ENCODE measurements around the gene ENC1.

Gene ENC1

GRCh38 chr5:74631081-74631953, 9.2 kb downstream of the ENC1 start:
- no peak for DNase-seq (ENCODE audit: low spot score)

- no peak for DNase-seq (ENCODE audit: low spot score)
These were observed 10.0 kb downstream of the ENC1 start for GRCh38 chr5:74630453-74631066.

- DNase-seq (ENCODE audit: low spot score), result no peak
These were observed 11.2 kb downstream of the ENC1 start for GRCh38 chr5:74629326-74629725.

- no peak for DNase-seq (ENCODE audit: low spot score)
These were observed 12.2 kb downstream of the ENC1 start for GRCh38 chr5:74628359-74628758.

GRCh38 chr5:74627646-74628279, 12.8 kb downstream of the ENC1 start:
- DNase-seq (ENCODE audit: low spot score), result no peak

GRCh38 chr5:74626386-74627222, 13.9 kb downstream of the ENC1 start:
- DNase-seq (ENCODE audit: low spot score), result no peak

- no peak for DNase-seq (ENCODE audit: low spot score)
These were observed 14.7 kb downstream of the ENC1 start for GRCh38 chr5:74625742-74626241.

GRCh38 chr5:74624931-74625505, 15.5 kb downstream of the ENC1 start:
- DNase-seq (ENCODE audit: low spot score), result no peak

- no peak for DNase-seq (ENCODE audit: low spot score)
These were observed 16.0 kb downstream of the ENC1 start for GRCh38 chr5:74624501-74624900.

- DNase-seq (ENCODE audit: low spot score), result no peak
These were observed 16.6 kb downstream of the ENC1 start for GRCh38 chr5:74623748-74624408.

- no peak for DNase-seq (ENCODE audit: low spot score)
These were observed 17.4 kb downstream of the ENC1 start for GRCh38 chr5:74623006-74623611.

GRCh38 chr5:74622122-74622521, 18.4 kb downstream of the ENC1 start:
- DNase-seq (ENCODE audit: low spot score), result no peak

- no peak for DNase-seq (ENCODE audit: low spot score)
These were observed 19.0 kb downstream of the ENC1 start for GRCh38 chr5:74621492-74621891.

- DNase-seq (ENCODE audit: low spot score), result no peak
These were observed 21.2 kb downstream of the ENC1 start for GRCh38 chr5:74619308-74619707.

GRCh38 chr5:74618106-74618505, 22.4 kb downstream of the ENC1 start:
- DNase-seq (ENCODE audit: low spot score), result no peak

- DNase-seq (ENCODE audit: low spot score), result no peak
These were observed 23.3 kb downstream of the ENC1 start for GRCh38 chr5:74617202-74617601.

GRCh38 chr5:74616236-74617146, 24.0 kb downstream of the ENC1 start:
- DNase-seq (ENCODE audit: low spot score), result no peak

- no peak for DNase-seq (ENCODE audit: low spot score)
These were observed 27.2 kb downstream of the ENC1 start for GRCh38 chr5:74613283-74613682.

GRCh38 chr5:74612045-74612444, 28.5 kb downstream of the ENC1 start:
- DNase-seq (ENCODE audit: low spot score), result no peak
